Effector CD8-positive, alpha-beta T cell (primary cell): ENCODE data around the gene PPARD.
"Not testable (repeated sequence)": the region's sequence is repeated elsewhere in the genome, so short reads cannot be mapped to it uniquely, and the experiment has no call there.

Source experiments
- DNase-seq: peaks from one replicate; lab custom pipeline; 2025; lab: John Stamatoyannopoulos, UW

Gene PPARD

GRCh38 chr6:35381132-35381531 is 38.8 kb downstream of the PPARD start:
- DNase-seq, result no peak

DNA sequence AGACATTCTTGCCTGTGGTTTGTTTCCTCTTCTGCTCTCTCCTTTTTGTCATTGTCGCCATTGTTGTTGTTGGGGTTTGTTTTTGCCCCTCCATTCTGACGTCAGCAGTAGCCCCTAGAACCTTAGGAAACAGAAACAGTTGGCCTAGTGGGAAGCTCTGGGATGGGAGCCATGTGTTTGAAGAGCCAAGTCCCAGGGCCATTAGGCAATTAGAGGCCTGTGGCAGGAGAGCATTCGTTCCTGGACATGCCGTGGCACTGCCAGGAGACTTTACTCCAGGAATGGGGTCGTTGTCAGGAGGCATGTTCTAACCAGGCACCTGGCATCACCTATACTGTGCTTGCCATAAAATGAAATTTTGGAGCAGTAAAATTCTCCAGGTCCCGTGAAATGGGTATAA is 39.7 kb downstream of the PPARD start:
- DNase-seq, result no peak

DNA sequence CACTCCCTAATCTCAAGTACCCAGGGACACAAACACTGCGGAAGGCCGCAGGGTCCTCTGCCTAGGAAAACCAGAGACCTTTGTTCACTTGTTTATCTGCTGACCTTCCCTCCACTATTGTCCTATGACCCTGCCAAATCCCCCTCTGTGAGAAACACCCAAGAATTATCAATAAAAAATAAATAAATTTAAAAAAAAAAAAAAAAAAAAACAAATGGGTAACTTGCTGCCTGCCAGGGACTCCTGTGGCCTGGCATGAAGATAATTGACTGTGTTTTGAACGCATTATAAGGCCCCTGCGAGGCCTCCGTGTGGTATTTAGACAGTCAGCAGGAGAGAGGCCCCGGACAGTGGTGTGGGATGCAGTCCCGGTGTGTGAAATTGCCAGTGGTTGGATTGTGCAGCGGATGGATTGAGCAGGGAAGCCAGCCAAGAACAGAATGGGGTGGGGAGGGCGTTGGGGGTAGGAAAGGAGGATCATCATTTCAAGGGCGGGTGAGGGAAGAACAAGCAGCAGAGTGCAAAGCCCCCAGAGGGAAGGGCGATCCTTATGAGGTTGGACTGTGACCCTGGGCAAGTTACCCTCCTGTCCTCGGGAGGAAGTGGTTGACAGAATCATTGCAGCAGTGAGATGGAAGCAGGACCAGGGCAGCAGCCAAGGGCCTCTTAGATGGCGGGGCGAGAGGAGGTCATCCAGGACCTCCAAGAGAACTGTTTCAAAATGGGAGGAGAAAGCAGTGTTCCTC is 43.3 kb downstream of the PPARD start:
- no peak for DNase-seq

DNA sequence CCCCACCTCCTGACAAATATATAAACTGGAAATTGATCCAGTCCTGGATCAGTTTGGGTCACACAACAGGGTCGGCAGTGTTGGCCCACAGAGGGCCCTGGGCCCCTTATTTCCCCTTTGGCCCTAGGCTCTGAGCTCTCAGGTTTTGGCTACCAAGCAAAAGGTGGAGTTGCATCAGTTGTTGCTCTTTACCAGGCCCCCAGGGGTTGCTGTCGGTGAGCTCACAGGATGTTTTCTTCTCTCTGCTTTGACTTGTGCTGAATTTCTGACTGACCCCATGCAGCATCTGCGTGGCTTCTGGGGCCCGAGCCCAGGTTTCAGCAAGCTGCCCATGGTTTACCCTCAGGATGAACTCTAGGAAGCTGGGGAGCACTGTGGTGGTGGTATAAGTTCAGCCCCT is 44.6 kb downstream of the PPARD start:
- no peak for DNase-seq

DNA sequence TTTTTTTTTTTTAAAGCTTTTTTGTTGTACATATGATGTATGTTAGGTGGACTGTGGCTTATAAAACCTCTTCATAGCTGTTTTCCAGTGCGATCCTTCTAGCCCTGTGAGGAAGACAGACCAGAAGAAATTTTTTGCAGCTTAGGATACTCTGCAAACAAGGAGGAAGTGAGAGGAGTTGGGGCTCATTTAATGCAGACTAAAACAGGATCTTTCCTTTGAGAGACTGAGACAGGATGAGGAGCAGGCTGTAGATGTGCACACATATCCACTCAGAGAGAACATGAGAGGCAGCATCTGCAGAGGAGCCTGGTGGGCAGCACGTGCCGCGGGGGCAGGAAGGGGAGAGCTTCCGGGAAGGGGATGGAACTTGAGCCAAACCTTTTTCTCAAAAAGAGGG is 45.7 kb downstream of the PPARD start:
- DNase-seq, result no peak

DNA sequence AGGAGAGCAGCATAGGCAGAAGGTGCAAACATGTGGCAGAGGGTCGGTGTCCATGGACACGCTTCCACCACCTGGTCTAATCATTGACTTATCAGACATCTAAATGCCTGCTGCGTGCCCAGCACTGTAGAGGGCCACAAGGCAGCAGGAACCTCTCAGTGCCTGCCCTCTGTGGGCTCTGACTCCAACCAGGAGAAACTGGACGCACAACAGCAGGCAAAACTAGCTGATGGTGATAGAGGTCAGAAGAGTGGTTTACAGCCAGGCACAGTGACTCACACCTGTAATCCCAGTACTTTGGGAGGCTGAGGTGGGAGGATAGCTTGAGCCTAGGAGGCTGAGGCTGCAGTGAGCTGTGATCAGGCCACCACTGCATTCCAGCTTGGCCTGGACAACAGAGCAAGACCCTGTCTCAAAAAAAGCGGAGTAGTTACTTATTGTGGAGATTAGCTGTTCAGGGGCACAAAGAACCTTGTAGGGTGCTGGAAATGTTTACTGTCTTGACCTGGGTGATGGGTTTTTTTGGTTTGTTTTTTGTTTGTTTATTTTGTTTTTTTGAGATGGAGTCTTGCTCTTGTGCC is 46.5 kb downstream of the PPARD start:
- DNase-seq, result no peak

GRCh38 chr6:35389386-35389785 is 47.0 kb downstream of the PPARD start:
- not testable (repeated sequence) for DNase-seq

GRCh38 chr6:35391240-35391968 is 49.0 kb downstream of the PPARD start:
- DNase-seq, result no peak

GRCh38 chr6:35392111-35392702 is 49.8 kb downstream of the PPARD start:
- no peak for DNase-seq

DNA sequence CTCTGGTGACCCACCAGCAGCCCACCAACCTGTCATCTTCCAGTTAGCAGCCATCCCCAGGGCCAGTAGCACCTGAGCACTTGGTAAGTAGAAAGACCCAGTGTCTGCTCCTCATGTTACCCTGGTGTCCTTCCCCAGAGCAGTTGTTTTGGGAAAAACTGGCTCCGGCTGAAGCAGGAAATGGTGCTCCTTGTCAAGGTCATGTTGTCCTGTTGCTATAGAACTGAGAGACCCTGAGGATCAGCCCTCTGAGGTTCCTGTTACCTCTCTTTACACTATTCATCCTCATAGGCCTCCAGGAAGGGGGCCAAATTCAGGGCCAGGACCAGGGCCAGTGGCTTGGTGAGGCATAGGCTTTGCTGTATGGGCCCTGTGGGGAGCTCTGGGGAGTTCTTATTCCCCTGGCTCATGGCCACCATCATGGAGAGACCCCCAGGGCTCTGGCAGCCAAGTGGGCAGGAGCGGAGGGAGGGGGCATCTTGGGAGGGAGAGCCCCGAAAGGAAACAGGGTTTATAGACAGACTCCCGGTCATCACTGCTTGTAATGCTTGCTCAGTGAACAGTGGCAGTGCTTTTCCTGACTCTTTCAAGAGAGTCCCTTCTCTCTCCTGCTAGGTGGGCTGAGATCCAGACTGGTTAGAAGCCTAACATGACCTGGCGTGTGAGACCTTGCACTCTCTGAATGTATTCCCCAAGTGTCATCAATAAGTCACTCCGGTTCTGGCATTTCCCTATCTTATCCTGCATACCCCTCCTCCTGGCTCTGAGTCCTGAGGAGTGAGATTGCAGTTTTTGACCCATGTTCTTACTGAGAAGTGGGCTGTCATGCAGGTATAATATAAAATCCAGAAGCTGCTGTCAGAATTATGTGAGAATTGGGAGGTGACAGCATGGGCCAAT is 50.7 kb downstream of the PPARD start:
- DNase-seq, result no peak

DNA sequence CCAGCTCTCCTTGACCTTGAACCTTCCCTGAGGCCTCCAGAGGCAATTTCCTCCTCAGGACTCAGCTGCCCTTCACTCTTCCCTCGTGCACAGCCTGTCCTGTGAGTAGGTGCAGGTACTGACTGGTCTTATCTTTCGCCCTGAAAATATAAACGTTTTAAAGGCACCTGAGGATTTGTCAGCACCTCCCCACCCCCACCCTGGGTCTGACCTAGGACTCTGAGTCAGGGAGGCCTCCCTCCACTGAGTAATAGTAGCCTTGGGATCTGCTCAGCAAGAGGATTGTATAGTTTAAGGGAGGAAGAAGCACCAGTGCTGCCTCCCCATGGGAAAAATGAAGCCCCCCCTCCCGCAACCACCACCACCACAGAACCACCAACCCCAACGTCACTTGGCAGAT is 54.6 kb downstream of the PPARD start:
- no peak for DNase-seq

GRCh38 chr6:35397806-35398418 is 55.6 kb downstream of the PPARD start:
- DNase-seq, result no peak

DNA sequence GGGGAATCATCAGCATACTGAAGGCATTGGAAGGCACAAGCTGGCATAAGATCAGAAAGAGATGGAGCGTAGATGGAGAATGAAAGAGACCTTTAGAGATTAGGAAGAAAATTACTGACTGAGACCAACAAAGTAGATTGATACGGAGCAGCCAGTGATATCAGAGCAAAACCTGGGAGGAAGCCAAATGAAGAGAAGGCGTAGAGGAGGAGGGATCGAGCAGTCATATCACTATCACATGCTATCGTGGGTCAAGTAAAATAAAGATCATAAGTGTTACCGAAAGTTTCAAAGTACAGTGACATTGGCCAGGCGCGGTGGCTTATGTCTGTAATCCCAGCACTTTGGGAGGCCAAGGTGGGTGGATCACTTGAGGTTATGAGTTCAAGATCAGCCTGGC is 56.2 kb downstream of the PPARD start:
- no peak for DNase-seq

DNA sequence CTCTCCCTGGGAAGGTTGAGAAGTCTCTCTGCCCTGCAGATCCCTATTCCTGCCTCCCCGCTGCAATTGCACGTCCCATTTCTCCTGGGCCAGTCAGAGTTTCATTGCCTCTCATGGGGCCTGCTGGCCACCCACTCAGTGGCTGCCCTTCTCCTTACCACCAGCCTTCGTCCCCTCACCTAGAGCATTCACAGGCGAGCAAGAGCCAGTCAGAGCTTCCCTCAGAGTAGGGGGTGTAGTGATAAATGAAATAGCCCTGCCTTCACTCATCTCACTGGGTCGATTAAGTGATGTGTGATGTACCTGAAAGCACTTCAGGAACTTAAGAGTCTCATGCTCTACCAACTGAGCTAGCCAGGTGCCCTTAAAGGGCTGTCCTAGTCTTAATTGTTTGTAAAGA is 57.8 kb downstream of the PPARD start:
- no peak for DNase-seq

DNA sequence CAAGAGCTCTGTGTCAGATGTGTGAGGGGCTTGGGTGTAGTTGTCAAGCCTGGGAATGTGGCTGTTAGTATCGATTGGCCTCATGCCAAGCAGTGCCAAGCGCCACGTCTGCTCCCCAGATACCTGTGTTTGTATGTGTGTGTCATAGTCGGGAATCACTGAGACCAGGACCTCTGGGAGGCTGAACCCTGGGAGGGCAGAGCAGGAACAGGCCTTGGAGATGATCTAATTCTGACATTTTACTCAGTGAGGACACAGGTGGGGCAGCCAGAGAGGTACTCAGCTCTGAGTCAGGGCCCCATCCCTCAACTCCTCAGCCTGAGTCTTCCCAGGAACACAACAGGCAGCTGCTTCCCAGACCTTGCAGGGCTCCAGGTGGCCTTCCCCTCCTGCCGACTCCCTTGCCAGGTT is 58.5 kb downstream of the PPARD start:
- DNase-seq, result no peak

DNA sequence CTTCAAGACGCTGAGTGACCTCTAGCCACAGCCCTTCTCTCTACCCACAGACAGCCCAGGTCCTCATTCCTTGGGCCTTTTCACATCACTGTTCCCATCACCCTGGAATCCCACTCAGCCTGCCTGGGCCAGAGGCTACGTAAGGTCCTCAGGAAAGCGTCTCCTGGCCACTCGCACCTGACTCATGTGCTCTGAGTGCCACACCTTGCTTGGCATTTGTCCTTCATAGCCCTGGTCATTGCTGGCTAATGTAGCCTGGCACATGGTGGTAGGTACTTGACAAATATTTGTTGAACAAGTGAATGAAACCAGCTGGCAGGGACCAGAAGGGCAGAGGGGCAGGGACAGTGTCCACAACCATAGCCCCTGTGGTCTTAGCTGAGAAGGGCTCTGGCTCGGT is 59.2 kb downstream of the PPARD start:
- DNase-seq, result no peak

DNA sequence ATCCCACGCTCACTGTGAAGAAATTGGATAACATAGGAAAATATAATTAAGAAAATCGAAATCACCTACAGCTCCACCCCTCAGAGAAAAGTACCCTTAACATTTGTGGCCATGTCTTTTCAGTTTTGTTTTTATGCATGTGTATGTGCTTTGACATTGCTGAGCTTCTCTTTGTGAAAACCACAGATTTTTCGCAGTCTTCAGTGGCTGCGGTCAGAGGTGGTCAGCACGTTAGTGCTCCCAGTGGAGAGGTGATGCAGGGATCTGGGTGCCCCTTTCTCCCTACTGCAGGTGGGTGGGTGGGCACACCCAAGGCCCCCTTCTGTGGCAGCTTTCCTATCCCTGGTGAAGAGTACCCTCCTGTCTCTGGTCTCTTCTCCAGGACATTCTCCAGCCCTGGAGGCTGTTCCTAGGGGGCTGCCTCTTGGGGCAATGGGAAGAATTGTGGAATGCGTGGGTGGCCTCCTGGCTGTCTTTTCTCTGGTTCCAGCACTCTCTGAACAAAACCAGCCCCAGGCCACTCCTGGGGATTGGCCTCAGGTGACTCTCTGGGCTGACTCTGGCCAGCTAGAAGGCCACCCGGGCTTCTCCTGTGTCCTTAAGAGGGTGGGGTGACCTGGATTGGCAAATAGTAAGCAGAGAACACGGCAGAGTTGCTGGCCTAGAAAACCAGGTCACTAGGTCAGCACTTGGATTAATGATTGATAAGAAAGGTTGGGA is 59.9 kb downstream of the PPARD start:
- no peak for DNase-seq

DNA sequence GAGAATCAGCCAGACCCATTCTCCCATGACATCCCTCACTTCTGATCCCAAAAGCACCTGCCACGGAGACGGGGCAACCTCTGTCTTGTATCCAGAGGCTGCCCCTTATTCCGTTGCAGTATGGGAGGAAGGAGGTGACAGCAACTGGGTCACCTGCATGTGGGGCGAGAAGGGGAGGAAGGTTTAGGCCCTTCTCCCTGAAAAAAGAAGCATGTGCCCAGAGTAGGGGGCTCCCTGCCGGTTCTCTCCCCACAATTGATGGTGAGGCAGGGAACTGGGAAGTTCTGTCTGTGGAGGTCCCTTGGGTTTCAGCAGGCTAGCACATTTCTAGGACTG is 60.5 kb downstream of the PPARD start:
- DNase-seq, result no peak

GRCh38 chr6:35403544-35404442 is 61.4 kb downstream of the PPARD start:
- DNase-seq, result no peak
